Endodermal cell (in vitro differentiated cells): ENCODE data around the gene ZNF783. TPM values are rescaled to one million over a fixed set of nuclear protein-coding genes. Genes with fewer than 3 reads are reported as not detected.

Experiments
- DNase-seq: peaks from one replicate; pipeline ENCODE4 v3.0.0-alpha.2; 2017
- H3K27ac ChIP-seq: 2 replicates; pipeline ENCODE4 v1.5.1; 2013; ENCODE audit warnings: mild to moderate bottlenecking, low read depth, low read length, moderate library complexity
- H3K27me3 ChIP-seq: 2 replicates; pipeline ENCODE4 v1.6.1; 2013; ENCODE audit warnings: mild to moderate bottlenecking, low read length, moderate library complexity; ENCODE audit not compliant: insufficient read depth, control insufficient read depth, poor library complexity, severe bottlenecking
- H3K36me3 ChIP-seq: 2 replicates; pipeline ENCODE4 v1.7.0; 2013; ENCODE audit warnings: mild to moderate bottlenecking, low read length, moderate library complexity; ENCODE audit not compliant: control insufficient read depth, insufficient read depth
- H3K4me1 ChIP-seq: one replicate; pipeline ENCODE4 v1.7.0; 2013; ENCODE audit warnings: low read length; ENCODE audit not compliant: control insufficient read depth, insufficient read depth
- H3K4me3 ChIP-seq: 2 replicates; pipeline ENCODE4 v1.5.1; 2013; ENCODE audit warnings: mild to moderate bottlenecking, low read length, moderate library complexity
- H3K9ac ChIP-seq: 2 replicates; pipeline ENCODE4 v1.6.1; 2013; ENCODE audit warnings: mild to moderate bottlenecking, low read length, moderate library complexity; ENCODE audit not compliant: poor library complexity, severe bottlenecking; ENCODE audit errors: extremely low read depth
- H3K9me3 ChIP-seq: 2 replicates; pipeline ENCODE4 v1.6.1; 2013; ENCODE audit warnings: mild to moderate bottlenecking, low read length, moderate library complexity; ENCODE audit not compliant: control insufficient read depth
- H3K27ac Mint-ChIP-seq: 2 replicates; pipeline ENCODE4 v1.8.0; 2020; ENCODE audit warnings: mixed read lengths
- H3K27me3 Mint-ChIP-seq: 2 replicates; pipeline ENCODE4 v1.8.0; 2021; ENCODE audit warnings: mild to moderate bottlenecking, mixed read lengths; ENCODE audit not compliant: insufficient read depth
- H3K36me3 Mint-ChIP-seq: 2 replicates; pipeline ENCODE4 v1.8.0; 2020; ENCODE audit warnings: low read depth, mixed read lengths
- H3K4me1 Mint-ChIP-seq: 2 replicates; pipeline ENCODE4 v1.8.0; 2020; ENCODE audit warnings: mixed read lengths
- H3K4me3 Mint-ChIP-seq: 2 replicates; pipeline ENCODE4 v1.8.0; 2020; ENCODE audit warnings: mild to moderate bottlenecking, moderate library complexity, mixed read lengths
- H3K9me3 Mint-ChIP-seq: 2 replicates; pipeline ENCODE4 v1.8.0; 2020; ENCODE audit warnings: mild to moderate bottlenecking, mixed read lengths
- WGBS, 2 experiments: methylation state at CpG; one replicate each; pipeline versions ENCODE4 v1.1.5 to v1.1.7; 2013; ENCODE audit warnings: missing lambda C conversion rate in 2 of 2, mixed read lengths in 1 of 2; ENCODE audit not compliant: insufficient coverage in 1 of 2, insufficient read length in 1 of 2; 5-methylcytosine and 5-hydroxymethylcytosine counted together
- total RNA-seq, 2 donors: library from RNA; stranded (reverse); fragmentation: NEBNext Ultra II Directional in 1 of 2; extraction: Animal tissue kit (Norgen Biotek cat#: 25700) in 1 of 2; gene quantifications; 2 replicates in 1 of 2; 3 replicates in 1 of 2; pipeline ENCODE4 v1.2.1, GENCODE V29; 2021
- TF ChIP-seq, protein P1 (sequence below): fragments of 200-600 bp; sonication (generic); conservative IDR thresholded peaks from 2 replicates; pipeline ENCODE4 v1.5.0; 2021; ENCODE audit warnings: antibody characterized with exemption, mild to moderate bottlenecking

ZNF783 gene
- total RNA-seq, 2 donors from 2014 or later, result 12.1 to 13.2 TPM

DNA sequence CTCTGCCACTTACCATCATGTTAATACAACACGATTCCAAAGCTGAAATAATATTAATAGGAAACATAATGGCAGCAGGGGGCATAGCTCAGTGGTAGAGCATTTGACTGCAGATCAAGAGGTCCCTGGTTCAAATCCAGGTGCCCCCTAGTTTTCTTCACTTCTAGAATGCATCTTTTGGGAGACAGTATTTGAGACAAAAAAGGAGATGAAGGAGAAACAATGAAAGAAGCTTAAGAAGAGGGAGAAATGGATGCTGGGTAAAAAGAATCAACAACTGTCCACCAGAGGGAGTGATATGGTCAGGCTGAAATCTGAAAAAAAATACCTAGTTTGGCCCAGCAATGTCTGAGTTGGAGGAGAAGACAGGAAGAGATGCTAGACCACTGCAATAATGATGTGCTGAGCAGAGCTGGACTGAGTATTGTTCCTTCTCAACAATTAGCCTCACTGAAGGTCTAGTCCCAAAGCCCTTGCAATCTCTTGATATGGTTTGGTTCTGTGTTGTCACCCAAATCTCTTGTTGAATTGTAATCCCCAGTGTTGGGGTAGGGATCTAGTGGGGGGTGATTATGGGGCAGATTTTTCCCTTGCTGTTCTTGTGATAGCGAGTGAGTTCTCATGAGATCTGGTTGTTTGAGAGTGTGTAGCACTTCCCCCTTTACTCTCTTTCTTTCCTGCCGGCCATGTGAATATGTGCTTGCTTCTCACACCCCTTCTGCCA, 48.3 kb downstream of the ZNF783 start:
- Histone ChIP-seq H3K36me3 (no peaks in the 10 kb centered on the region), H3K27me3 (no peaks in the 10 kb centered on the region), H3K9me3 (no peaks in the 10 kb centered on the region), H3K4me1 (no peaks in the 10 kb centered on the region), H3K4me3 (no peak overlapping the region), H3K9ac (no peak overlapping the region), H3K27ac (no peak overlapping the region)
- no peaks in the 10 kb centered on the region for H3K4me1 Mint-ChIP-seq
- no peak for DNase-seq
- H3K9me3 Mint-ChIP-seq, result no peaks in the 10 kb centered on the region
- no peaks in the 10 kb centered on the region for H3K36me3 Mint-ChIP-seq
- no peak overlapping the region for H3K27ac Mint-ChIP-seq
- H3K4me3 Mint-ChIP-seq, result no peak overlapping the region
- TF ChIP-seq, protein P1, sequence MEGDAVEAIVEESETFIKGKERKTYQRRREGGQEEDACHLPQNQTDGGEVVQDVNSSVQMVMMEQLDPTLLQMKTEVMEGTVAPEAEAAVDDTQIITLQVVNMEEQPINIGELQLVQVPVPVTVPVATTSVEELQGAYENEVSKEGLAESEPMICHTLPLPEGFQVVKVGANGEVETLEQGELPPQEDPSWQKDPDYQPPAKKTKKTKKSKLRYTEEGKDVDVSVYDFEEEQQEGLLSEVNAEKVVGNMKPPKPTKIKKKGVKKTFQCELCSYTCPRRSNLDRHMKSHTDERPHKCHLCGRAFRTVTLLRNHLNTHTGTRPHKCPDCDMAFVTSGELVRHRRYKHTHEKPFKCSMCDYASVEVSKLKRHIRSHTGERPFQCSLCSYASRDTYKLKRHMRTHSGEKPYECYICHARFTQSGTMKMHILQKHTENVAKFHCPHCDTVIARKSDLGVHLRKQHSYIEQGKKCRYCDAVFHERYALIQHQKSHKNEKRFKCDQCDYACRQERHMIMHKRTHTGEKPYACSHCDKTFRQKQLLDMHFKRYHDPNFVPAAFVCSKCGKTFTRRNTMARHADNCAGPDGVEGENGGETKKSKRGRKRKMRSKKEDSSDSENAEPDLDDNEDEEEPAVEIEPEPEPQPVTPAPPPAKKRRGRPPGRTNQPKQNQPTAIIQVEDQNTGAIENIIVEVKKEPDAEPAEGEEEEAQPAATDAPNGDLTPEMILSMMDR, result peak; percentile 80
- 92 to 100% methylated on average over 1 to 3 of the region's 3 CpGs for WGBS, 2 experiments
- H3K27me3 Mint-ChIP-seq, result peaks cover 10% of the 10 kb centered on the region

DNA sequence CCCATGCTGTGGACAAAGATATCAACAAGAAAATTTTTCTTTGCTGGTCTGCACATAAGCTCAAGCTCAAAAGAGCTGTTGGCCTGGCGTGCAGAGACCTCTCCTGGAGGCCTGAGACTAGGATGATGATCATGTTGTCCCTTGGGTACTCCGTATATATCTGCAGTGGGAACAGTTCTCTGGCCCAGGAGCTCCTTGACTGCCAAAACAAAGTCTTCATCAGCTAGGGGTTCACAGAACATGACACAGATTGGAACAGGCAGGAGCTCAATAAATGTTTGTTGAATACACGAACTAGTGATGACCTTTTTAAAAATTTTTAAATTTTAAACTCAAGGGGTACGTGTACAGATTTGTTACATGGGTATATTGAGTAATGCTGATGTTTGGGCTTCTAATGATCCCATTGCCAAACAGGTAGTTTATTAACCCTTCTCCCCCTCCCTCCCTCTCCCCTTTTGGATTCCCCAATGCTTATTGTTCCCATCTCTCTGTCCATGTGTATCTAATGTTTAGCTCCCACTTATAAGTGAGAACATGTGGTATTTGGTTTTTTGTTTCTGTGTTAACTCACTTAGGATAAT, 49.1 kb downstream of the ZNF783 start:
- no peak for DNase-seq
- peaks cover 2% of the 10 kb centered on the region for H3K9me3 Mint-ChIP-seq
- H3K9me3 ChIP-seq, result no peaks in the 10 kb centered on the region
- no peaks in the 10 kb centered on the region for H3K36me3 Mint-ChIP-seq
- H3K27me3 ChIP-seq, result no peaks in the 10 kb centered on the region
- H3K4me3 Mint-ChIP-seq, result no peak overlapping the region
- no peak overlapping the region for H3K4me3 ChIP-seq
- H3K4me1 Mint-ChIP-seq, result no peaks in the 10 kb centered on the region
- TF ChIP-seq, protein P1, result no peak
- no peaks in the 10 kb centered on the region for H3K36me3 ChIP-seq
- WGBS, 2 experiments, result 75 to 84% methylated on average over 2 to 4 of the region's 4 CpGs
- peaks cover 10% of the 10 kb centered on the region for H3K27me3 Mint-ChIP-seq
- H3K27ac Mint-ChIP-seq, result no peak overlapping the region
- H3K27ac ChIP-seq, result no peak overlapping the region
- H3K9ac ChIP-seq, result no peak overlapping the region
- no peaks in the 10 kb centered on the region for H3K4me1 ChIP-seq

DNA sequence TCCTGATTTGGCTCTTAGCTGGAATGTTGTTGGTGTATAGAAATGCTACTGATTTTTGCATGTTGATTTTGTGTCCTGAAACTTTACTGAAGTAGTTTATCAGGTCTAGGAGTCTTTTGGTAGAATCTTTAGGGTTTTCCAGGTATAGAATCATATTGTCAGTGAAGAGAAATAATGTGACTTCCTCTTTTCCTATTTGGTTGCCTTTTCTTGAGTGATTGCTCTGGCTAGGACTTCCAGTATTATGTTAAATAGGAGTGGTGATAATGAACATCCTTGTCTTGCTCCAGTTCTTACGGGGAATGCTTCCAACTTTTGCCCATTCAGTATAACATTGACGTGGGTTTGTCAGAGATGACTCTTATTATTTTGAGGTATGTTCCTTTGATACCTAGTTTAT, 52.0 kb downstream of the ZNF783 start:
- peaks cover 5% of the 10 kb centered on the region for H3K9me3 Mint-ChIP-seq
- no peak overlapping the region for H3K27ac Mint-ChIP-seq
- Histone ChIP-seq H3K27me3 (no peaks in the 10 kb centered on the region), H3K9ac (no peak overlapping the region), H3K4me1 (no peaks in the 10 kb centered on the region), H3K9me3 (no peaks in the 10 kb centered on the region), H3K36me3 (no peaks in the 10 kb centered on the region), H3K27ac (no peak overlapping the region), H3K4me3 (no peak overlapping the region)
- no peaks in the 10 kb centered on the region for H3K36me3 Mint-ChIP-seq
- H3K4me3 Mint-ChIP-seq, result no peak overlapping the region
- TF ChIP-seq, protein P1, result no peak
- WGBS, 2 experiments, result 74 to 75% methylated on average over 2 of the region's 2 CpGs
- H3K4me1 Mint-ChIP-seq, result no peaks in the 10 kb centered on the region
- DNase-seq, result no peak
- peaks cover 14% of the 10 kb centered on the region for H3K27me3 Mint-ChIP-seq
